GM12878 (cell line): ENCODE measurements around the gene NUP205. TPM values are rescaled to one million over a fixed set of nuclear protein-coding genes. Genes with fewer than 3 reads are reported as not detected.

Experiments
- ATF2 ChIP-seq: IDR thresholded peaks from 2 replicates; pipeline ENCODE4 v1.6.1; 2012; ENCODE audit warnings: low read length, inconsistent platforms
- ATF3 ChIP-seq: IDR thresholded peaks from 2 replicates; pipeline ENCODE4 v1.6.1; 2011; ENCODE audit warnings: low read depth, mild to moderate bottlenecking, low read length, moderate library complexity, borderline replicate concordance; ENCODE audit errors: extremely low read depth
- BHLHE40 ChIP-seq, 2 experiments: fragments of 450-650 bp in 1 of 2; IDR thresholded peaks; 2 replicates each; pipeline ENCODE4 v1.6.1; 2011 to 2017; ENCODE audit warnings: low read depth in 2 of 2, borderline replicate concordance in 1 of 2, improper control_type of control experiment in 1 of 2, low read length in 1 of 2, mild to moderate bottlenecking in 1 of 2
- CREM ChIP-seq: IDR thresholded peaks from 2 replicates; pipeline ENCODE4 v1.6.1; 2014; ENCODE audit warnings: antibody characterized with exemption, low read depth
- ELK1 ChIP-seq: IDR thresholded peaks from 2 replicates; pipeline ENCODE4 v1.6.1; 2012; ENCODE audit warnings: low read depth, low read length, improper control_type of control experiment
- IKZF1 ChIP-seq: fragments of 450-650 bp; conservative IDR thresholded peaks from 2 replicates; pipeline ENCODE4 v1.6.1; 2017; ENCODE audit warnings: antibody characterized with exemption, mild to moderate bottlenecking
- NKRF ChIP-seq: fragments of 450-650 bp; conservative IDR thresholded peaks from 2 replicates; pipeline ENCODE4 v1.6.1; 2017; ENCODE audit warnings: mild to moderate bottlenecking, moderate library complexity
- POU2F2 ChIP-seq: IDR thresholded peaks from 3 replicates; pipeline ENCODE4 v1.6.1; 2011; ENCODE audit warnings: low read depth, mild to moderate bottlenecking, low read length, borderline replicate concordance
- SMAD5 ChIP-seq: IDR thresholded peaks from 2 replicates; pipeline ENCODE4 v1.6.1; 2016; ENCODE audit warnings: antibody characterized with exemption, low read depth
- SUZ12 ChIP-seq: fragments of 200-600 bp; sonication (generic); IDR thresholded peaks from one replicate; pipeline ENCODE4 v1.6.1; 2018; ENCODE audit warnings: antibody characterized with exemption, mild to moderate bottlenecking; ENCODE audit not compliant: unreplicated experiment
- TAF1 ChIP-seq: IDR thresholded peaks from 2 replicates; pipeline ENCODE4 v1.6.1; 2011; ENCODE audit warnings: mild to moderate bottlenecking, low read depth, low read length, borderline replicate concordance
- TARDBP ChIP-seq: IDR thresholded peaks from 2 replicates; pipeline ENCODE4 v1.6.1; 2016; ENCODE audit warnings: borderline replicate concordance
- ZBTB40 ChIP-seq: fragments of 450-650 bp; IDR thresholded peaks from 2 replicates; pipeline ENCODE4 v1.6.1; 2016; ENCODE audit warnings: mild to moderate bottlenecking, moderate library complexity, borderline replicate concordance
- ZNF592 ChIP-seq: fragments of 450-650 bp; IDR thresholded peaks from 2 replicates; pipeline ENCODE4 v1.6.1; 2017; ENCODE audit warnings: mild to moderate bottlenecking, moderate library complexity
- polyA plus RNA-seq, 11 experiments: library from polyadenylated mRNA; depleted of rRNA in 4 of 11; unstranded in 6 of 11; stranded (reverse) in 5 of 11; fragments of >200 nt; fragmentation: Nextera tagmentation in 4 of 11; fragmentation: Illumina TruSeq in 1 of 11; extraction: Ambion mirVana in 4 of 11; extraction: Trizol in 1 of 11; gene quantifications; 1 replicate in 1 of 11; 2 replicates in 10 of 11; pipeline versions ENCODE4 v1.2.1 to v1.2.3, GENCODE V29; 2011 to 2016; ENCODE audit warnings: inconsistent platforms in 2 of 11, missing spikeins in 2 of 11, low read depth in 1 of 11
- total RNA-seq, 4 experiments: library from RNA; depleted of rRNA in 3 of 4; stranded (reverse); fragments of >200 nt in 3 of 4; fragmentation: Illumina TruSeq in 1 of 4; extraction: Trizol in 1 of 4; gene quantifications; 2 replicates each; pipeline versions ENCODE4 v1.2.1 to v1.2.3, GENCODE V29; 2013 to 2021

NUP205 gene
- total and polyA plus RNA-seq, 10 of the 15 experiments (the other 5 are each of a cell fraction or from before 2014, with no cell fraction given) = 41.4 to 110 (median 85.9) TPM

GRCh38 chr7:135662373-135663114 lies 104.8 kb downstream of the NUP205 start, which contains the start of gene STMP1 (continued):
- TF ChIP-seq ZNF592 (peak; percentile 67; the same call in 1 of the 2 replicates), SMAD5 (peak; percentile 74; the same call in 1 of the 2 replicates), ELK1 (peak; percentile 75), BHLHE40 (IDR thresholded peaks at IDR 0.05; ENCODE audit: borderline replicate concordance in 1 of 2, low read depth in 2 of 2, low read length in 1 of 2) (peak; percentile 23 to 78; a peak in 3 of 4 replicates), TAF1 (peak; percentile 84; the same call in 1 of the 2 replicates), ATF2 (no peak), CREM (peak; percentile 72; the same call in 1 of the 2 replicates), ZBTB40 (peak; percentile 92), IKZF1 (peak; percentile 77), POU2F2 (0 out of 3 replicates have a peak, but pooled peaks have one; percentile 12), ATF3 (no peak), SUZ12 (no peak), NKRF (peak; percentile 46; the same call in 1 of the 2 replicates), TARDBP (0 out of 2 replicates have a peak, but pooled peaks have one; percentile 1)
